Activated gamma-delta T cell treated with Interleukin-2 at 50 U/mL for 16 hours (primary cell): Measurements from ENCODE around the gene LDAH.

Source experiments
- DNase-seq: peaks from one replicate; pipeline ENCODE4 v3.0.0-alpha.2; 2020

LDAH gene

GRCh38 chr2:20666304-20667150 is 156.4 kb downstream of the LDAH start, which contains the start of gene GDF7:
Gene GDF7, plus strand, starts transcription at chr2:20667144. Its CDS starts 96 bp downstream, at chr2:20667240.
- DNase-seq: no peak

GRCh38 chr2:20666005-20666303 is 156.9 kb downstream of the LDAH start:
- DNase-seq: no peak

GRCh38 chr2:20665243-20666004 is 157.5 kb downstream of the LDAH start:
- no peak for DNase-seq

- no peak for DNase-seq
These were observed 158.3 kb downstream of the LDAH start for GRCh38 chr2:20664431-20665242.

GRCh38 chr2:20664071-20664390 is 158.9 kb downstream of the LDAH start:
- DNase-seq: no peak

- DNase-seq: no peak
These were observed 159.5 kb downstream of the LDAH start for GRCh38 chr2:20663196-20664070.

- no peak for DNase-seq
These were observed 160.5 kb downstream of the LDAH start for GRCh38 chr2:20662308-20662937.

GRCh38 chr2:20661421-20662307 is 161.2 kb downstream of the LDAH start:
- peak; percentile 57 for DNase-seq

GRCh38 chr2:20660506-20661420 is 162.1 kb downstream of the LDAH start:
- no peak for DNase-seq

- DNase-seq: no peak
These were observed 165.2 kb downstream of the LDAH start for GRCh38 chr2:20657522-20658235.

- DNase-seq: no peak
These were observed 166.3 kb downstream of the LDAH start for GRCh38 chr2:20656561-20656960.

GRCh38 chr2:20654535-20654813 is 168.4 kb downstream of the LDAH start:
- DNase-seq: no peak

GRCh38 chr2:20653695-20654534 is 169.0 kb downstream of the LDAH start:
- DNase-seq: no peak

- no peak for DNase-seq
These were observed 170.0 kb downstream of the LDAH start for GRCh38 chr2:20652673-20653575.

GRCh38 chr2:20652141-20652540 is 170.8 kb downstream of the LDAH start:
- no peak for DNase-seq

GRCh38 chr2:20651731-20652099 is 171.2 kb downstream of the LDAH start:
- no peak for DNase-seq
